ENCODE results near the gene JAK3.
"Not testable (repeated sequence)": the region's sequence is repeated elsewhere in the genome, so short reads cannot be mapped to it uniquely, and the experiment has no call there.

Gene JAK3

DNA sequence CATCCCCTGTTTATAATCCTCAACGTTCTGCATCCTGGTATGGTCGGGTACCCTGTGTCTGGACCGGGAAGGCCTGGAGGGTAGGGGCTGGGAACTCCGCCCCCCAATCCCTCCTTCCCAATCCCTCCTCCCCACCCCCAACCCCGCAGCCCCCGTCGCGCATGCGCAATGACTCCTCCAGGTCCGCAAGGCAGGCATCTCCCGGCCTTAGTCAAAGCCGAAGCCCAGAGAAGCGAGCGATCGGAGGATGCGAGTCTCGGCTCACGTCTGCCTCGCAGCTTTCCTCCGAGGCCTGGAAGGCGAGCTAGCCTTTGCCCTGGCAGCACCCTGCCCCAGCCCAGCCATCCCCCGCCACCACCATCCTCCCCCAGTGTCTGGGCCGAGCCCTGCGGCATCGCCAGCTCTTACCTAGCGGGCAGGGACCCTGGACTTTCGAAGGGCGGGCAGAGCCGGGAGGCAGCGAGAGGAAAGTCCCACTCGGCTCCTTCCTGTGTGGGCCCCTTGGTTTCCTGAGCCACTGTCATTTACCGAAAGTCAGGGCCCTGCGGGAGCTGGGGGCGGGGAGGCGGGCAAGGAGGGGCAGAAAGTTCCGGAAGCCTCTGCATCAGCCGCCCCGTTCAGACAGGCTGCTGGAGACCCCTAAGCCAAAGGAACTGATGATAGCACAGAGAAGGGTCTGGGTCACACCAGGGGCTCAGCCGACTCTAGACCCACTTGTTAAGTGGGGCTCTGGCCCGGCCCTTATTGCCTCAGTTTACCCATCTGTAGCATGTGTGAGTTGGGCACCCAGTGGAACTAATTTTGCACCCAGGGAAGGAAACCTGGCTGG is at the start of gene JAK3:
Gene JAK3 (minus strand): TSS at position 445 of the 829 bp plus-strand sequence. CDS start 3,565 bp downstream, outside the sequence.
- no peak for DNase-seq

DNA sequence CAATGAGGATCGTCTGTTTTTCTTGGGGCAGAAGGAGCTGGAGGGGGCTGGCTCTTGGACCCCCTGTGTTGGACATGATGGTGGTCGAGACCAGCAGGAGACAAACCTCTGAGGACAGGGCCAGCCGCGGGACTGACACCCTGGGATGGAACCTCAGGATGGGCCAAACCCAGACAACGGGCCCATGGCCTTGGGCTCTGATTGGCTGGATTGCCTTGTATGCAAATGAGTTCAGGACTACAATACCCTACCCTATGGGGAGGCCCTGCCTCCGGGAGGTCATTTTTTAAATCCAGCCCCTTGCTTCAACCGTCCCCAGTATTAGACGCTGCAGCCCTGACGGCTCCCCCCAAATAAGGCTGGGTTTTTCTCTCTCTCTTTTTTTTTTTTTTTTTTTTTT is 46.0 kb upstream of the JAK3 start:
- DNase-seq, result no peak

DNA sequence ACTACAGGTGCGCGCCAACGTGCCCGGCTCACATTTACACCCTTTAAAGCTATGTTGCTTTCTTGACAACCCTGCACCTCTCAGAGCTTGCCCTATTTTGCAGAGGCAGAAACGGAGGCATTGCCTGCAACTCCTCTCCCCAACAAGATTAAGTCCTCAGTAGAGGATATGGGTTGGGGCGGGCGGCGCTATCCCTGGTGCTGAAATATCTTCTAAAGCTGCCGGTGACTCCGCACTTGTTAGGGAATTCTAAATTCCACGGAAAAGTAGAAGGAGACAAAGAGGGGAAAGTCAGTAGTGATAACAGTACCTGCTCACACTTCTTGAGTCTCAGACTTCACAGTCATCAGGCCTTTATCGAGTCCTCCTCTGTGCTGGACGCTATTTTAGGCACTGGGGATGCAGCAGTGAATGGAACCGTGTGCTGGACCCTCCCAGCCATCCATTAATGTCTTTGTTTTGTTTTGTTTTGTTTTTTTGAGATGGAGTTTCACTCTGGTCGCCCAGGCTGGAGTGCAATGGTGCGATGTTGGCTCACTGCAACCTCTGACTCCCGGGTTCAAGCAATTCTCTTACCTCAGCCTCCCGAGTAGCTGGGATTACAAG is 41.9 kb upstream of the JAK3 start:
- no peak for DNase-seq

DNA sequence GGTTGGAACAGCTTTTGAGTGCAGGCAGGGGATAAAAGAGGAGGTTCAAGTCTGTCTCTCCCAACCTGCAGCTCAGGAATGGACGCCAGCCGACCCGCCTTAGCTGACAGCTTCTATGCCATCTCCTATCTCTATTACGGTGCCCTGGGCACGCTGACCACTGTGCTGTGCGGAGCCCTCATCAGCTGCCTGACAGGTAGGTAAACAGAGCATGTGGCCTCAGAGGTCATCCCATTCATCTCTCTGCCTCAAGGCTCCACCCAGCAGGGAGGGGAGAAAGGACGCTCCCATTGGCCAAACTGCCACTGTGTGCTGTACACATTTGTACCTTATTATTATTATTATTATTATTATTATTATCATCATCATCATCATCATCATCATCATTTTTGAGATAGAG is 40.5 kb upstream of the JAK3 start:
- no peak for DNase-seq

DNA sequence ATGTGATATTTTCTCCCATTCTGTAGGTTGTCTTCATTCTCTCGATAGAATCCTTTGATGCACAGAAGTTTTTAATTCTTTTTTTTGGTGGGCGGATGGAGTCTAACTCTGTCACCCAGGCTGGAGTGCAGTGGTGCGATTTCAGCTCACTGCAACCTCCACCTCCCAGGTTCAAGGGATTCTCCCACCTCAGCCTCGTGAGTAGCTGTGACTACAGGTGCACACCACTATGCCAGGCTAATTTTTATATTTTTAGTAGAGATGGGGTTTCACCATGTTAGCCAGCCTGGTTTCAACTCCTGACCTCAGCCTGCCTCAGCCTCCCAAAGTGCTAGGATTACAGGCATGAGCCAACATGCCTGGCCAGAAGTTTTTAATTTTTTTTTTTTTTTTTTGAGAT is 39.4 kb upstream of the JAK3 start:
- not testable (repeated sequence) for DNase-seq

DNA sequence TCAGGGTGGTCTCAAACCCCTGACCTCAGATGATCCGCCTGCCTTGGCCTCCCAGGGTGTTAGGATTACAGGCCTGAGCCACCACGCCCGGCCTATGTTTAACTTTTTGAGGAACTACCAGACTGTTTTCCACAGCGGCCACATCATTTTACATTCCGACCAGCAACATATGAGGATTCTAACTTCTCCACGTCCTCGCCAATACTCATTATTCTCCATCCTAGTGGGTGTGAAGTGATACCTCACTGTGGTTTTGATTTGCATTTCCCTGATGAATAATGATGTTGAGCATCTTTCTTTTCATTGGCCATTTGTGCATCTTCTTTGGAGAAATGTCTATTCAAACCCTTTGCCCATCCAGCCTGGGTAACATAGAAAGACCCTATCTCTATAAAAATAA is 38.7 kb upstream of the JAK3 start:
- DNase-seq, result no peak

DNA sequence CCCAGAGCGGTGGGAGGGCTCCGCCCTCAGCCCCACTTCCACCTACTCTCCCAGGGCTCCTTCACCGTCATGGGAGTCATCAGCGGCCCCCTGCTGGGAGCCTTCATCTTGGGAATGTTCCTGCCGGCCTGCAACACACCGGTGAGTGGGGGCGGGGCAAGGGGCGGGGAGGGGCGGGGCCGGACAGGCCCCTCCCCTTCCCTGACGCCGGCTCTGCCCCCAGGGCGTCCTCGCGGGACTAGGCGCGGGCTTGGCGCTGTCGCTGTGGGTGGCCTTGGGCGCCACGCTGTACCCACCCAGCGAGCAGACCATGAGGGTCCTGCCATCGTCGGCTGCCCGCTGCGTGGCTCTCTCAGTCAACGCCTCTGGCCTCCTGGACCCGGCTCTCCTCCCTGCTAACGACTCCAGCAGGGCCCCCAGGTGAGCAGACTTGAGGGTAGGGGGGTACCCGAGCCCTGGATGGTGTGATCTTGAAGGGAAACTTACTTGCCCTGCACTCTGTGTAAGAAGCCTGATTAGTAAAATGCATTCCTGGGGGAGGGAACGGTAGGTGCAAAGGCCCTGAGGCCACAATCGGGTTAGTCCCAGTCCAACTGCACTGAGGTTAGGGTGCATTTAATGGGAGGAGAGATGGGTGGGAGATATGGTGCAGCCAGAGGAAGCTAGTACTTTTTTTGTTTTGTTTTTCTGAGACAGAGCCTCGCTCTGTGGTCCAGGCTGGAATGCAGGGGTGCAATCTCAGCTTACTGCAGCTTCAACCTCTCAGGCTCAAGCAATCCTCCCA is 36.0 kb upstream of the JAK3 start:
- DNase-seq, result no peak

DNA sequence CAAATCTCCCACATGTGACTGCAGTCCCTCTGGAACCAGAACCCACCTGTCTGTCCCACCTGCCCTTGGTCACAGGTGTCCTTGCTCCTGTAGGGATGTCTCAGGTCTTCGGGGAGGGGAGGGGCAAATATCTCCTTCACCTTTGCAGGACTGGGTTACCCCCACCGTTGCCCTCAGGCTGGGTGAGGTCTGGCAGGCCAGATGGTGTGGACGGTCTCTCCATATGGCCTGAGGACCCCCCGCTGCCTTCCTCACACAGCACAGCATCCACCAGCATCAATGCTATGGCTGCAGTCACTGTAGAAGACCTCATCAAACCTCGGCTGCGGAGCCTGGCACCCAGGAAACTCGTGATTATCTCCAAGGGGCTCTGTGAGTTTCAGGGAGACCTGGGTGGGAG is 33.9 kb upstream of the JAK3 start:
- DNase-seq, result no peak

DNA sequence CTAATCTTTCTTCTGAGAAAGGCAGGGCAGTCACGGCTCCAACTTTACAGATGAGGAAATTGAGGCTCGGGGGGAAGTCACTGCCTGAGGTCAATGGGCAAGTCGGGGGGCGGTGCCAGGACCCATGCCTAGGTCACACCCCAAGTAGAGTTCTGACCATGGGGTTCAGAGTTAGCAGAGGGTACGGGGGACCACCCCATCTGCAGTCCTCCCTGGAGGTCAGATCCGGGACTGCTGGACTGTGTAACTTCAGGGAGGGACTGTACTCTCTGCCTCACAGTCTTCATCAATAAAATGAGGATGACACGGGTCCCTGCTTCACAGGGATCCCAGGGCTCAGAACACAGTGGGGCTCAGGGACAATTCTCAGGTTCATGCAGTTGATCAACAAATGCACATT is 31.7 kb upstream of the JAK3 start:
- DNase-seq, result no peak

DNA sequence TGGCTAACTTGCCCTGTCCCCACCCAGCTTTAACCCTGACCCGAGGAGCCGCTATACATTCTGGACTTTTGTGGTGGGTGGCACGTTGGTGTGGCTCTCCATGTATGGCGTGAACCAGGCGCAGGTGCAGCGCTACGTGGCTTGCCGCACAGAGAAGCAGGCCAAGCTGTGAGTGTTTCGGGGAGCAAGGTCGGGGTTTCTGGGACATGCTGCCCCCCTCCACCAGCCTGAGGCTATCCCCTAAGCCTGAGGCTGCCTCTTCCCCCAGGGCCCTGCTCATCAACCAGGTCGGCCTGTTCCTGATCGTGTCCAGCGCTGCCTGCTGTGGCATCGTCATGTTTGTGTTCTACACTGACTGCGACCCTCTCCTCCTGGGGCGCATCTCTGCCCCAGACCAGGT is 29.9 kb upstream of the JAK3 start:
- DNase-seq, result no peak

DNA sequence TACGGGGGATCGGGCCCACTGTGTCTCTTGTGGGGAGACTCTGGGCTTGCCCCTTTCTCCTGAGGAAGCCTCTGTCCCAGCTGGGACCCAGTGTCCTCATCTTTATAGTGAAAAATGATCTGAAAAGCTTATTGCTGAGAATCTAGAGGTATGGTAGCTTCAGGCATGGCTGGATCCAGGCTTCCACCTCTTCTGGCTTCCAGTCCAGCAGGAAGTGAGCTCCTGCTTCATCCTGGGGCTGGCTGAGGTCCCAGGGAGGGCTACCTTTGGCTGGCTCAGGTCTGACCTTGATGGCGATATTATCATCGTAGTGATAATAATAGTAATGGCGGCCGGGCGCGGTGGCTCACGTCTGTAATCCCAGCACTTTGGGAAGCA is 27.0 kb upstream of the JAK3 start:
- DNase-seq, result no peak

DNA sequence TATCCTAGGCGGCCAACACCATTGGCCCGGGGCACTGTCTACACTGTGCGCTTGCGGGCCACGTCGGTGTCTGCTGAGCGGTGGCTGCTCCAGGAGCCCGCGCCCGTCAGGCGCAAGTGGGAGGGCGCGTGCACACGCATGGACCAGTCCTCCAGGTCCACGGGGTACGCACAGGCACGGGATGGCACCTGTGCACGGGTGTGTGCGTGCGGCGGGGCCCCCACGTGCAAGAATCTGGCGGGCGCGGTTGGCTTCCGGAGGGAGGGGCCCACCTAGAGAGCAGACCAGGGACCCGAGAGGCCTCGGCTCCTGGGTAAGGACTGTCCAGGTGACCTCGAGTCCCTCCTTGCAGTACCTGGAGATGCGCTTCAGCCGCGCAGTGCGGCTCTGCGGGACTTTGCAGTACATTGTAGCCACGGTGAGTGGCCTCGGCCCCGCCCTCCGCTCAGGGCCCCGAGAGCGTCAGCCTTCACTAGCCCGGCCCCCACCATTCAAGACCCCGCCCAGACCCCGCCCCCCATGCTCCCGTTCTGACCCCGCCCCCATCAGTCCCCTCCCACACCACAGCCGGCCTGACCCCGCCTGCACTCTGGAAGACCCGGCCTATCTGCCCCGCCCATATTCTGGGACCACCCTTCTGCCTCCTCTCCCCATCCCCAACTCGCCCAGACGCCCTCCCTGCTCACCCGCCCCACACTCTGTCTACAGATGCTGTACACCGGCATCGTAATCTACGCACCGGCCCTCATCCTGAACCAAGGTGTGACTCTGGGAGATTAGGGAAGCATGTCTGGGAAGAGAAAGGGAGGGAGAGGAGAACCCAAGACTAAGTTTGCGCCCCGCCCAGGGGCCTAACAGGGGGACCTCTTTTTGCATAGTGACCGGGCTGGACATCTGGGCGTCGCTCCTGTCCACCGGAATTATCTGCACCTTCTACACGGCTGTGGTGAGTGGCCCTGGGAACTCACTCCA is 26.3 kb upstream of the JAK3 start:
- peak; percentile 52 for DNase-seq

DNA sequence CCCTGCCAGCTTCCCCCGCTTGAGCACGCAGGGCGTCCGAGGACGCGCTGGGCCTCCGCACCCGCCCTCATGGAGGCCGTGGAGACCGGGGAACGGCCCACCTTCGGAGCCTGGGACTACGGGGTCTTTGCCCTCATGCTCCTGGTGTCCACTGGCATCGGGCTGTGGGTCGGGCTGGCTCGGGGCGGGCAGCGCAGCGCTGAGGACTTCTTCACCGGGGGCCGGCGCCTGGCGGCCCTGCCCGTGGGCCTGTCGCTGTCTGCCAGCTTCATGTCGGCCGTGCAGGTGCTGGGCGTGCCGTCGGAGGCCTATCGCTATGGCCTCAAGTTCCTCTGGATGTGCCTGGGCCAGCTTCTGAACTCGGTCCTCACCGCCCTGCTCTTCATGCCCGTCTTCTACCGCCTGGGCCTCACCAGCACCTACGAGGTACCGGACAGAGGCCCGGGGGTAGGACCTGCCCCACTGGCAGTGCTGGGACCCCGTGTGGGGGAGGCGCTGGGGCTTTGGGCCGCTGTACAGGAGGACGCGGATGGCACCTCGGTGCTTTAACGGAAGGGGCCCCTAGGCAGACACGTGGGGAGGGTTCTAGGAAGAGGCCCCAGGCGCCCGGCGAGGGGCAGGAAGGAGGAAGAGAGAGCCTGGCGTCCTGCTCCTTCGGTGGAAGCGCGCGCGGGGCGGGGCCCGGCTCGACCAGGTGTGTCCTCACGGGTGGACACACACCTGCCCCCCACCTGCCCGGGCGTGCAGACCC is 24.6 kb upstream of the JAK3 start:
- no peak for DNase-seq

DNA sequence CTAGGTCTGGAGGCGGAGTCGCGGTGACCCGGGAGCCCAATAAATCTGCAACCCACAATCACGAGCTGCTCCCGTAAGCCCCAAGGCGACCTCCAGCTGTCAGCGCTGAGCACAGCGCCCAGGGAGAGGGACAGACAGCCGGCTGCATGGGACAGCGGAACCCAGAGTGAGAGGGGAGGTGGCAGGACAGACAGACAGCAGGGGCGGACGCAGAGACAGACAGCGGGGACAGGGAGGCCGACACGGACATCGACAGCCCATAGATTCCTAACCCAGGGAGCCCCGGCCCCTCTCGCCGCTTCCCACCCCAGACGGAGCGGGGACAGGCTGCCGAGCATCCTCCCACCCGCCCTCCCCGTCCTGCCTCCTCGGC is 24.1 kb upstream of the JAK3 start, which contains the start of gene SLC5A5:
Gene SLC5A5 (plus strand): TSS at position 68 of the 373 bp plus-strand sequence. CDS start 375 bp downstream, outside the sequence.
- no peak for DNase-seq

DNA sequence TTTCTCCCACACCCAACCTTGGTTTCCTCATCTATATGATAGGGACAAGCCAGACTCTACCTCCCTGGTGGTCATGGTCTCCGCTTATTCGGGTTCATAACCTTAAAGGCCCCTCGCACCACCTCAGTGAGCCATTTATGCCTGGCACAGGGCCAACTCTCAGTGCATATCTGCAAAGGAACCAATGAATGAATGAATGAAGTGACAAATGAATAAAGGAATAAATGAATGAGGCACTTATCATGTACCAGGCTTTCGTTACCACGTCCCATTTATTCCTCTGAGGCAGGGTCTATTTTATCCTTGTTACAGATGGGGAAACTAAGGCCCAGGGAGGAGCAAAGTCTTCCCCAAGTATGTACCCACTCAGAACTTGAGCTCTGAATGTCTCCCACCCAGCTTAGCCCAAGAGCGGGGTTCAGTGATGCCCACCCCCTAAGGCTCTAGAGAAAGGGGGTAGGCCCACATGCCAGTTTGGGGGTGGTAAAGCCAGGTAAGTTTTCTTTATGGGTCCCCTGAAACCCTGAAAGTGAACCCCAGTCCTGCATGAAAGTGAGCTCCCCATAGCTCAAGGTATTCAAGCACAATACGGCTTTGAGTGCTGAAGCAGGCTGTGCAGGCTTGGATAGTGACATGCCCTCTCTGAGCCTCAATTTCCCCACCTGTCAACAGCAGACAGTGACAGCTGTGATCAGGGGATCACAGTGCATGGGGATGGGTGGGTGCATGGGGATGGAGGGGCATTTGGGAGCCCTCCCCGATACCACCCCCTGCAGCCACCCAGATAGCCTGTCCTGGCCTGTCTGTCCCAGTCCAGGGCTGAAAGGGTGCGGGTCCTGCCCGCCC is 23.5 kb upstream of the JAK3 start:
- no peak for DNase-seq

DNA sequence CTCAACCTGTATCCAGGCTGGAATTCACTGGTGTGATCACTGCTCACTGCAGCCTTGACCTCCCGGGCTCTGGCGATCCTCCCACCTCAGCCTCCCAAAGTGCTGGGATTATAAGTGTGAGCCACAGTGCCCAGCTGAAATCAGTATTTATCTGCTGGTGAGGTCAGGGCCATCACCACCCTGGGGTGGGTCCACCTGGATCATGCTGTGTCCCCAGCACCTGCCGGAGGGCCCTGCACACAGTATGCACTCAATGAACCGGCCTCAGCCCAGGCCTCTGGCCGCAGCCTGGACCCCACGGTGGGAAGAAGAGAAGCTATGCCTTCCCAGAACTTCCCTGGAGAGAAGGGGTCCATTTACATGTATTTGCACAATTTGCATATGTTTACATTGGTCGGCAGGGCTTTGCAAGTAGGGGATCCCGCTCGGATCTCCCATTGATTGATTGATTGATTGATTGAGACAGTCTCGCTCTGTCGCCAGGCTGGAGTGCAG is 21.4 kb upstream of the JAK3 start:
- DNase-seq, result no peak

DNA sequence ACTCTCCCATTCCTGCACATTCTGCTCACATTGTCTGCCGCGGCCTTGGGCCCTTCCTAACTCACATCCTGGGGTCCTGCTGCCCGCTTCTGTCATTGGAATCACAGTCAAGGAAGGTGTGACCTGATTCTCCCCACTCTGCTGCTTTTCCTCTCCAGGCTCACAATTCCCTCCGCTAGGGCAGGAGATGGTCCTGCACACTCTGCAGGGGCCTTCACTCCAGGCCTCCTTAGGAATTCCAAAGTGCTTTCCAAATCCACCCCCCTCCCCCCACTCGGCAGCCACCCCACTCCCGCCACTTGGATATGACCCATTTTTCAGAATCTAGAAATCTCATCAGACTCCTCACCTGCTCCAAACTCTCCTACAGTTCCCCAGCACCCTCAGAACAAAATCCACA is 20.9 kb upstream of the JAK3 start:
- DNase-seq, result no peak

DNA sequence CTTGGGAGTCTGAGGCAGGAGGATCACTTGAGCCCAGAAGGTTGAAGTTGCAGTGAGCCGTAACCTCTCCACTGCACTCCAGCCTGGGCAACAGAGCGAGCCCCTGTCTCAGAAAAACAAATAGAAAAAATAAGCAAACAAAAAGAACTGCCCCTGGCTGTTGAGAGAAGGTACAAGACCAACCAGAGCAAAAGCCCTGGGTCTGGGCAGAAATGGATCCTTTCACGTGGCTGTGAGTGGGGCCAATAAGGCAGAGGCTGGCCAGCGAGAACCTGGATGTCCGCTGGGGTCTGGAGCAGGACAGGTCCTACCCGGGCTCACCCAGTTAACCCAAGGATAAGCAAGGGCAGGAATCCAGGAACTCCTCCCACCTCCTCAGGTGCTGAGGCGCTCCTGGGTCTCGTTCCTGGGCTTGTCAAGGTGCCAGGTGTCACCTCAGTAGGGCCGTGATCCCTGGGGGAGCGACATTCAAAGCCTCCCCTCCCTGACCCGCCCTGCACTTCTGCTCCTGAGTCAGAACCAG is 19.2 kb upstream of the JAK3 start:
- no peak for DNase-seq

DNA sequence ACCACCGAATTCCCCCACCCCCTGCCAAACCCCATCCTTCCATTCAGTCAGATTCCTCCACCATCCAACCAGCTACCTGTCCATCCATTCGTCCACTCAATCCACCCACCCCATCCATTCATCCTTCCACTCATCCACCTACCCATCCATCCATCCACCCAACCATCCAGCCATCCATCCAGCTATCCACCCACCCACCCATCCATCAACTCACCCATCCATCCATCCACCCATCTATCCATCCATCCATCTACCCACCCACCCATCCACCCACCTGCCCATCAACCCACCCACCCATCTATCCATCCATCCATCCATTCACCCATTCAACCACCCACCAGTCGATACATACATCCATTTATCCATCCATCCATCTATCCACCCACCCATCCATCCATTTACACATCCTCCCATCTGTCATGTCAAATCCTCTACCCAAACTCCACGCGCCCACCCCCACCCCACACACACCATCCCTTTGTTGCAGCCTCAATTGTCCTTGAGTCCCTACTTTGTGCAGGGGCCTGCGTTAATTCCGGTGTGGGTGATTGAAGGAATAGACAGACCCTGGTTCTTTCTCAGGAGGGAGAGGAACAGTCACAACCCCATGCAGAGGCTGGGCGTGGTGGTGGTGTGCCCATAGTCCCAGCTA is 18.7 kb upstream of the JAK3 start:
- DNase-seq, result no peak
